Activated CD8-positive, alpha-beta T cell treated with anti-CD3 and anti-CD28 coated beads for 36 hours (primary cell): Measurements from ENCODE around the gene IL15. TPM values are rescaled to one million over a fixed set of nuclear protein-coding genes. Genes with fewer than 3 reads are reported as not detected.
"Not testable (repeated sequence)": the region's sequence is repeated elsewhere in the genome, so short reads cannot be mapped to it uniquely, and the experiment has no call there.

Experiments
- ATAC-seq: fragments of 200-7000 bp; cut with Tn5 transposase; one replicate; pipeline ENCODE4 v1.10.0; 2021; ENCODE audit warnings: mild to moderate bottlenecking, moderate library complexity
- CTCF ChIA-PET: fragments of 350-600 bp; sonication (Branson Sonifier 250); formaldehyde crosslinking; loops from one replicate; lab custom pipeline; 2021; ENCODE audit warnings: antibody characterized with exemption; lab: Charles Lee
- POLR2A ChIA-PET: fragments of 350-600 bp; sonication (Branson Sonifier 250); formaldehyde crosslinking; loops from one replicate; lab custom pipeline; 2021; ENCODE audit warnings: antibody characterized with exemption; lab: Charles Lee
- DNase-seq: peaks from one replicate; pipeline ENCODE4 v3.0.0-alpha.2; 2020
- H3K27ac Mint-ChIP-seq: one replicate; pipeline ENCODE4 v1.8.0; 2021; ENCODE audit warnings: mild to moderate bottlenecking, mixed read lengths
- H3K27me3 Mint-ChIP-seq: one replicate; pipeline ENCODE4 v1.8.0; 2021; ENCODE audit warnings: mixed read lengths
- H3K36me3 Mint-ChIP-seq: one replicate; pipeline ENCODE4 v1.8.0; 2021; ENCODE audit warnings: low read depth, mixed read lengths
- H3K4me1 Mint-ChIP-seq: one replicate; pipeline ENCODE4 v1.8.0; 2021; ENCODE audit warnings: low read depth, mixed read lengths
- H3K4me3 Mint-ChIP-seq: one replicate; pipeline ENCODE4 v1.8.0; 2021; ENCODE audit warnings: mild to moderate bottlenecking, moderate library complexity, mixed read lengths
- H3K9me3 Mint-ChIP-seq: one replicate; pipeline ENCODE4 v1.8.0; 2021; ENCODE audit warnings: mixed read lengths
- CTCF ChIP-seq: fragments of 200-600 bp; IDR thresholded peaks from one replicate; pipeline ENCODE4 v1.8.0; 2022; ENCODE audit warnings: antibody characterized with exemption, mild to moderate bottlenecking
- intact Hi-C: fragments of 100-400 bp; cut with micrococcal nuclease; formaldehyde crosslinking; loops from one replicate; pipeline ENCODE4 v1.10.0; 2022
- total RNA-seq, 2 experiments: library from RNA; stranded (reverse); gene quantifications; one replicate each; pipeline ENCODE4 v1.2.3, GENCODE V29; 2021

Gene IL15
- 1 to 10 TPM in 1 of 2 experiments, under 1 TPM in 1; 0.65 to 2.3 TPM for total RNA-seq

- POLR2A ChIA-PET = interaction anchor here (0.6 to 0.8 kb wide), 2 partner anchors 13 to 22 kb away, joined by 3 to 4 read pairs; no protein-coding TSS in a partner anchor
- intact Hi-C loops = no loop called here
- peak; percentile 78 for DNase-seq
- Mint-ChIP-seq H3K4me1 (peaks cover 10% of the 10 kb centered on the region), H3K36me3 (no peaks in the 10 kb centered on the region), H3K9me3 (no peaks in the 10 kb centered on the region), H3K27ac (peak within 1 kb of the TSS; percentile 76), H3K27me3 (peaks cover 21% of the 10 kb centered on the region), H3K4me3 (peak within 1 kb of the TSS; percentile 89)
- CTCF ChIA-PET = no interaction called here
- no peak for TF ChIP-seq CTCF
- peak; percentile 88 for ATAC-seq
These were observed at the start of gene IL15 for GRCh38 chr4:141636082-141636770. Gene IL15 (plus strand): TSS chr4:141636583. CDS start chr4:141719465, 82,882 bp downstream.

GRCh38 chr4:141587897-141588296 is 48.5 kb upstream of the IL15 start:
- intact Hi-C loops = no loop called here
- CTCF ChIA-PET = no interaction called here
- no peak for DNase-seq
- H3K9me3 Mint-ChIP-seq = peaks cover 12% of the 10 kb centered on the region
- POLR2A ChIA-PET = no interaction called here
- H3K27me3 Mint-ChIP-seq = peaks cover 2% of the 10 kb centered on the region
- no peak for ATAC-seq
- H3K36me3 Mint-ChIP-seq = no peaks in the 10 kb centered on the region
- no peak overlapping the region for H3K4me3 Mint-ChIP-seq
- no peak for TF ChIP-seq CTCF
- H3K4me1 Mint-ChIP-seq = no peaks in the 10 kb centered on the region
- no peak overlapping the region for H3K27ac Mint-ChIP-seq

- no peak for DNase-seq
- Mint-ChIP-seq H3K4me1 (no peaks in the 10 kb centered on the region), H3K27ac (no peak overlapping the region), H3K36me3 (no peaks in the 10 kb centered on the region), H3K9me3 (peaks cover 3% of the 10 kb centered on the region), H3K27me3 (no peaks in the 10 kb centered on the region), H3K4me3 (no peak overlapping the region)
- intact Hi-C loops = no loop called here
- no peak for ATAC-seq
- ChIA-PET POLR2A (no interaction called here), CTCF (no interaction called here)
- TF ChIP-seq CTCF = no peak
These were observed 40.9 kb upstream of the IL15 start for GRCh38 chr4:141595531-141595930.

GRCh38 chr4:141599853-141600252 is 36.5 kb upstream of the IL15 start:
- Mint-ChIP-seq H3K27me3 (no peaks in the 10 kb centered on the region), H3K36me3 (no peaks in the 10 kb centered on the region), H3K4me1 (peaks cover 2% of the 10 kb centered on the region), H3K9me3 (no peaks in the 10 kb centered on the region), H3K4me3 (no peak overlapping the region), H3K27ac (no peak overlapping the region)
- CTCF ChIA-PET = no interaction called here
- no peak for DNase-seq
- POLR2A ChIA-PET = no interaction called here
- no peak for TF ChIP-seq CTCF
- intact Hi-C loops = no loop called here
- no peak for ATAC-seq

GRCh38 chr4:141604683-141605082 is 31.7 kb upstream of the IL15 start:
- peak; percentile 17 for DNase-seq
- H3K27me3 Mint-ChIP-seq, H3K27ac Mint-ChIP-seq, H3K36me3 Mint-ChIP-seq, ATAC-seq, H3K9me3 Mint-ChIP-seq, POLR2A ChIA-PET, H3K4me1 Mint-ChIP-seq, intact Hi-C loops: not testable (repeated sequence)
- CTCF ChIA-PET = interaction anchor here (0.7 kb wide), 1 partner anchor 13 kb away, joined by 3 read pairs; no protein-coding TSS in a partner anchor
- peak overlapping the region; percentile 24 for H3K4me3 Mint-ChIP-seq
